SU-DHL-6 (cell line): ENCODE results near the gene SYCE1L.

Source experiments
- H2AFZ ChIP-seq: fragments of 200-600 bp; sonication (generic); 2 replicates; pipeline ENCODE4 v1.6.1; 2014; ENCODE audit warnings: low read depth, mild to moderate bottlenecking, moderate library complexity, mixed read lengths, antibody characterized with exemption, low read length; ENCODE audit not compliant: severe bottlenecking
- H3F3A ChIP-seq: fragments of 200-600 bp; shearing (Covaris generic); 2 replicates; pipeline ENCODE4 v1.6.0; 2016; ENCODE audit warnings: antibody characterized with exemption, mild to moderate bottlenecking; ENCODE audit not compliant: insufficient read depth
- H3K27ac ChIP-seq: fragments of 200-600 bp; sonication (generic); 2 replicates; pipeline ENCODE4 v1.5.1; 2016; ENCODE audit warnings: low read depth, mild to moderate bottlenecking, low read length, moderate library complexity, mixed read lengths
- H3K27me3 ChIP-seq: fragments of 200-600 bp; sonication (generic), shearing (Covaris generic); 2 replicates; pipeline ENCODE4 v1.6.0; 2014; ENCODE audit warnings: mild to moderate bottlenecking, low read length
- H3K36me3 ChIP-seq: fragments of 200-600 bp; sonication (generic); 2 replicates; pipeline ENCODE4 v1.6.1; 2014; ENCODE audit warnings: mild to moderate bottlenecking, low read length, mixed read lengths
- H3K4me2 ChIP-seq: fragments of 300-600, 200-600 bp; shearing (Covaris generic), sonication (generic); 2 replicates; pipeline ENCODE4 v1.6.0; 2014; ENCODE audit warnings: low read length, low read depth, mild to moderate bottlenecking; ENCODE audit not compliant: poor library complexity, severe bottlenecking
- H3K4me3 ChIP-seq: fragments of 200-600 bp; sonication (generic); 2 replicates; pipeline ENCODE4 v1.5.1; 2014; ENCODE audit warnings: antibody characterized with exemption, low read length, mild to moderate bottlenecking, mixed read lengths; ENCODE audit not compliant: insufficient read depth, poor library complexity, severe bottlenecking
- H3K79me2 ChIP-seq: fragments of 200-600 bp; sonication (generic); 2 replicates; pipeline ENCODE4 v1.6.1; 2014; ENCODE audit warnings: mild to moderate bottlenecking, low read length, moderate library complexity; ENCODE audit not compliant: insufficient read depth
- H3K9ac ChIP-seq: fragments of 200-600 bp; sonication (generic); 2 replicates; pipeline ENCODE4 v1.7.0; 2014; ENCODE audit warnings: mild to moderate bottlenecking, low read length
- H3K9me2 ChIP-seq: fragments of 200-600 bp; sonication (generic); replicated peaks from 2 replicates; pipeline ENCODE4 v1.6.1; 2014; ENCODE audit warnings: low read length; ENCODE audit not compliant: insufficient read depth
- H3K9me3 ChIP-seq: fragments of 200-600 bp; sonication (generic); 2 replicates; pipeline ENCODE4 v1.6.1; 2014; ENCODE audit warnings: low read length, mixed read lengths; ENCODE audit not compliant: insufficient read depth
- H4K20me1 ChIP-seq: fragments of 200-600 bp; sonication (generic); 2 replicates; pipeline ENCODE4 v1.6.1; 2014; ENCODE audit warnings: low read depth, mild to moderate bottlenecking, antibody characterized with exemption, low read length, moderate library complexity, mixed read lengths
- EZH2phosphoT487 ChIP-seq: fragments of 200-600 bp; sonication (generic), shearing (Covaris generic); conservative IDR thresholded peaks from 2 replicates; pipeline ENCODE4 v1.6.1; 2018; ENCODE audit warnings: mild to moderate bottlenecking, antibody characterized with exemption, low read length, moderate library complexity, mixed read lengths
- TF ChIP-seq, protein P1 (sequence below): fragments of 200-600 bp; sonication (generic); IDR thresholded peaks from one replicate; pipeline ENCODE4 v1.5.1; 2017; ENCODE audit warnings: antibody characterized with exemption, mild to moderate bottlenecking, low read length, moderate library complexity; ENCODE audit not compliant: insufficient read depth, poor library complexity, severe bottlenecking

SYCE1L gene

DNA sequence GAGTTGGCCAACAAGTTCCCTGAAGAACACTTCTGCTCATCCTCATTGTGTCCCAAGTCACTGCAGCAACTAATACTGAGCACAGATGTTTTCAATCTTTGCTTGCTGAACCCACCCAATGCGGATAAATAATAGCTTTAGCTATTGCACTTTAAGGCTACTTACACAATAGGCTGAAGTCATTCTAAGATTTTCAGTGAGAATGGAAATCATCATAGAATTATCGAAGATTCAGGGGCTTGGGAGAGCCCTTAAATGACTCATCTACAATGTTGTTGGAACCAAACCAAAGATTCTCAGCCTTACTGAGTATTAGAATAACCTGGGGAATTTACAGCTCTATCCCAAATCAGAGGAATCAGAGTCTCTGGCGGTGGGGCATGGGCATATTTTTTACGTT, 51.2 kb downstream of the SYCE1L start:
- H4K20me1 ChIP-seq: no peaks in the 10 kb centered on the region

More for the DNA sequence above, 51.2 kb downstream of the SYCE1L start:
- no peak overlapping the region for H3K9ac ChIP-seq
- H3K9me3 ChIP-seq: no peaks in the 10 kb centered on the region
- no peaks in the 10 kb centered on the region for H3K27me3 ChIP-seq
- H3K36me3 ChIP-seq: no peaks in the 10 kb centered on the region
- no peak overlapping the region for H2AFZ ChIP-seq
- no peaks in the 10 kb centered on the region for H3F3A ChIP-seq
- H3K27ac ChIP-seq: no peak overlapping the region
- no peak overlapping the region for H3K4me2 ChIP-seq
- H3K9me2 ChIP-seq: no peaks in the 10 kb centered on the region
- no peak overlapping the region for H3K4me3 ChIP-seq
- TF ChIP-seq, protein P1, sequence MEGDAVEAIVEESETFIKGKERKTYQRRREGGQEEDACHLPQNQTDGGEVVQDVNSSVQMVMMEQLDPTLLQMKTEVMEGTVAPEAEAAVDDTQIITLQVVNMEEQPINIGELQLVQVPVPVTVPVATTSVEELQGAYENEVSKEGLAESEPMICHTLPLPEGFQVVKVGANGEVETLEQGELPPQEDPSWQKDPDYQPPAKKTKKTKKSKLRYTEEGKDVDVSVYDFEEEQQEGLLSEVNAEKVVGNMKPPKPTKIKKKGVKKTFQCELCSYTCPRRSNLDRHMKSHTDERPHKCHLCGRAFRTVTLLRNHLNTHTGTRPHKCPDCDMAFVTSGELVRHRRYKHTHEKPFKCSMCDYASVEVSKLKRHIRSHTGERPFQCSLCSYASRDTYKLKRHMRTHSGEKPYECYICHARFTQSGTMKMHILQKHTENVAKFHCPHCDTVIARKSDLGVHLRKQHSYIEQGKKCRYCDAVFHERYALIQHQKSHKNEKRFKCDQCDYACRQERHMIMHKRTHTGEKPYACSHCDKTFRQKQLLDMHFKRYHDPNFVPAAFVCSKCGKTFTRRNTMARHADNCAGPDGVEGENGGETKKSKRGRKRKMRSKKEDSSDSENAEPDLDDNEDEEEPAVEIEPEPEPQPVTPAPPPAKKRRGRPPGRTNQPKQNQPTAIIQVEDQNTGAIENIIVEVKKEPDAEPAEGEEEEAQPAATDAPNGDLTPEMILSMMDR: no peak
- TF ChIP-seq EZH2phosphoT487: no peak
- no peaks in the 10 kb centered on the region for H3K79me2 ChIP-seq
